Aorta (tissue), 5 donors: ENCODE results near the gene CCDC141. TPM values are rescaled to one million over a fixed set of nuclear protein-coding genes. Genes with fewer than 3 reads are reported as not detected.
"Not testable (repeated sequence)": the region's sequence is repeated elsewhere in the genome, so short reads cannot be mapped to it uniquely, and the experiment has no call there.

Source experiments
- ATAC-seq: fragments of 200-7000 bp; cut with Tn5 transposase; one replicate; pipeline ENCODE4 v1.9.1; 2022; ENCODE audit warnings: moderate library complexity; ENCODE audit not compliant: low FRiP score
- DNase-seq, 2 donors: peaks; one replicate each; pipeline ENCODE4 v3.0.0-alpha.2; 2020
- H3K27ac ChIP-seq, 2 donors: one replicate each; pipeline ENCODE4 v1.5.1; 2013; ENCODE audit warnings: low read length in 2 of 2, mild to moderate bottlenecking in 2 of 2, moderate library complexity in 2 of 2, control low read depth in 1 of 2, inconsistent platforms in 1 of 2, low read depth in 1 of 2
- H3K27me3 ChIP-seq, 2 donors: one replicate each; pipeline ENCODE4 v1.6.1; 2013; ENCODE audit warnings: control low read depth in 1 of 2, low read length in 1 of 2, mild to moderate bottlenecking in 1 of 2, moderate library complexity in 1 of 2; ENCODE audit not compliant: insufficient read depth in 2 of 2, control insufficient read depth in 1 of 2
- H3K36me3 ChIP-seq, 2 donors: one replicate each; pipeline ENCODE4 v1.6.1; 2013; ENCODE audit warnings: control low read depth in 1 of 2, low read length in 1 of 2, mild to moderate bottlenecking in 1 of 2; ENCODE audit not compliant: insufficient read depth in 2 of 2, control insufficient read depth in 1 of 2
- H3K4me1 ChIP-seq, 2 donors: one replicate each; pipeline ENCODE4 v1.6.1; 2013; ENCODE audit warnings: low read length in 2 of 2, control low read depth in 1 of 2, mild to moderate bottlenecking in 1 of 2, moderate library complexity in 1 of 2; ENCODE audit not compliant: insufficient read depth in 2 of 2, control insufficient read depth in 1 of 2
- H3K4me3 ChIP-seq, 2 donors: one replicate each; pipeline ENCODE4 v1.5.1; 2013; ENCODE audit warnings: low read length in 2 of 2, control low read depth in 1 of 2, mild to moderate bottlenecking in 1 of 2
- H3K9me3 ChIP-seq: one replicate; pipeline ENCODE4 v1.6.1; 2013; ENCODE audit warnings: mild to moderate bottlenecking, low read length; ENCODE audit not compliant: control insufficient read depth
- WGBS, 2 donors: extraction: QIAGEN DNeasy Blood & Tissue Kit; methylation state at CpG; one replicate each; pipeline ENCODE4 v1.1.7; 2013; 5-methylcytosine and 5-hydroxymethylcytosine counted together
- intact Hi-C, 2 donors: fragments of 100-400 bp; cut with DNase I; formaldehyde crosslinking; loops; one replicate each; pipeline versions ENCODE4 v1.14.2 to v1.15.0; 2022
- long read RNA-seq, 2 donors: library from polyadenylated mRNA; unstranded; transcript quantifications; one replicate each; pipeline ENCODE4 v2.0.0, GENCODE V29; 2020 to 2021
- polyA plus RNA-seq, 2 donors: library from polyadenylated mRNA; stranded (reverse); fragments of 200-250 nt; gene quantifications; one replicate each; pipeline ENCODE4 v1.2.3, GENCODE V29; 2013
- total RNA-seq, 2 donors: library from RNA; stranded (reverse); fragmentation: NEBNext Ultra II Directional; extraction: Animal tissue kit (Norgen Biotek cat#: 25700); gene quantifications; one replicate each; pipeline ENCODE4 v1.2.1, GENCODE V29; 2021
- donor health status: healthy with polysubstance abuse.
- donor health status: Bipolar disorder and iron deficiency.
- donor health status: DM: no; HTN: no; CAD: no.
- donor health status: DM: no; HTN: no; CAD: no.
- donor health status: DM: yes; HTN: yes; CAD: no.

The CCDC141 gene, protein sequence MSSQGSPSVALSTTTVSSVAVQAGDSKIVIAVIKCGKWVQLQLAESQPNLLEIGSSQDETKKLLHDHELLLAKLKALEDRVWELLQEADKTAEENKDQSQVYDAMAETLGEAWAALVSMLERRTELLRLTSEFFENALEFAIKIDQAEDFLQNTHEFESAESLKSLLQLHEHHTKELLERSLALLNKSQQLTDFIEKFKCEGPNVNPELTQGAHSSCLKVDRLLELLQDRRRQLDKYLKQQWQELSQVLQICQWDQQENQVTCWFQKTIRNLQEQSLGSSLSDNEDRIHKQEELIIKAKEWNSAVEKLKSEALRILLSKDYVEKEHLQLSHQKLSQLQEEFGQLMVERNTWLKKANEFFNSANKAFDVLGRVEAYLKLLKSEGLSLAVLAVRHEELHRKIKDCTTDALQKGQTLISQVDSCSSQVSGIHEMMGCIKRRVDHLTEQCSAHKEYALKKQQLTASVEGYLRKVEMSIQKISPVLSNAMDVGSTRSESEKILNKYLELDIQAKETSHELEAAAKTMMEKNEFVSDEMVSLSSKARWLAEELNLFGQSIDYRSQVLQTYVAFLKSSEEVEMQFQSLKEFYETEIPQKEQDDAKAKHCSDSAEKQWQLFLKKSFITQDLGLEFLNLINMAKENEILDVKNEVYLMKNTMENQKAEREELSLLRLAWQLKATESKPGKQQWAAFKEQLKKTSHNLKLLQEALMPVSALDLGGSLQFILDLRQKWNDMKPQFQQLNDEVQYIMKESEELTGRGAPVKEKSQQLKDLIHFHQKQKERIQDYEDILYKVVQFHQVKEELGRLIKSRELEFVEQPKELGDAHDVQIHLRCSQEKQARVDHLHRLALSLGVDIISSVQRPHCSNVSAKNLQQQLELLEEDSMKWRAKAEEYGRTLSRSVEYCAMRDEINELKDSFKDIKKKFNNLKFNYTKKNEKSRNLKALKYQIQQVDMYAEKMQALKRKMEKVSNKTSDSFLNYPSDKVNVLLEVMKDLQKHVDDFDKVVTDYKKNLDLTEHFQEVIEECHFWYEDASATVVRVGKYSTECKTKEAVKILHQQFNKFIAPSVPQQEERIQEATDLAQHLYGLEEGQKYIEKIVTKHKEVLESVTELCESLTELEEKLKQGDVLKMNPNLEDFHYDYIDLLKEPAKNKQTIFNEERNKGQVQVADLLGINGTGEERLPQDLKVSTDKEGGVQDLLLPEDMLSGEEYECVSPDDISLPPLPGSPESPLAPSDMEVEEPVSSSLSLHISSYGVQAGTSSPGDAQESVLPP (N-terminal part only)
- total RNA-seq = 10 to 100 TPM in 1 of 2 donors, 1 to 10 TPM in 1; 3.9 to 28.3 TPM
- under 1 TPM; 0.13 TPM for polyA plus RNA-seq
- long read RNA-seq, donor 1, full-length matches to known transcripts = 2 of 4 reads
- long read RNA-seq, donor 1, partial matches to known transcripts = 2 of 4 reads
- long read RNA-seq, donor 1, other reads (novel, unspliced or antisense) = 0 of 4 reads
- long read RNA-seq, donor 2, partial matches to known transcripts = 1 of 3 reads
- long read RNA-seq, donor 2, other reads (novel, unspliced or antisense) = 2 of 3 reads

DNA sequence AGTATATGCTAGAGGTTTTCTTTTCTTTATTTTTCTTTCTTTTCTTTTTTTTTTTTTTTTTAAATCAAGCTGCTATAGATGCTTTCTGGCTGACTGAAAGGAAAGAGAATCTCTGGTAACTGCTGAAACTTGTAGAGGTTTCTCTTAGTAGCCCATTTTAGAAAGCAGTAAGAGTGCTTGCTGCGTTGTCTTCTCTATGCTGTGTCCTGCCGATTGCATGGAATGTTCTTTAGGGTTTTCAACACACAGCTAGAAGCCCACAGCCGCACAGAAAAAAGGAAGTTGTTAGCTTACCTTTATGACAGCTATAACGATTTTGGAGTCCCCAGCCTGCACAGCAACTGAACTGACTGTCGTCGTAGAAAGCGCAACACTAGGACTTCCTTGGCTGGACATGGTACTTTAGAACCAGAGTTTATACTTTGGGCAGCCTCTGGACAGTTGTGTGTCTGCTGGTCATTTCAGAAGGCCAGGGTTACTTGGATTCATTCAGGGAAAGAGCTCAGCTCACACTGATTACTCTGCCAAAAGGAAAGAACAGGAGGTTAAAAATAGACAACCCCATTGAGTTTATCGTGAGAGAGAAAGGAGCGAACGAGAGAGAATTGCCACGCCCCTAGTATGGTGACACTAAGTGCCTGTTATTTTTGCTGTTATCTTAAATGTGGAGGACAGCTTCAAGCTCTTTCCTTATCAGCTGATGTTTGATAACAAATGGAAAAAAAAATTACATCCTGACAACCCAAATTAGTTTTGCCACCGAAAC lies at the start of gene CCDC141:
Gene CCDC141, minus strand, starts transcription at position 592 of the 766 bp plus-strand sequence. Its CDS starts 196 bp downstream, at position 396.
- Histone ChIP-seq H3K9me3 (no peaks in the 10 kb centered on the region), H3K27ac (peak within 1 kb of the TSS; percentile 28 to 49), H3K4me3 (peak within 1 kb of the TSS; percentile 11 to 34), H3K36me3 (no peaks in the 10 kb centered on the region), H3K4me1 (peaks cover 0 to 6% of the 10 kb centered on the region in 2 donors), H3K27me3 (no peaks in the 10 kb centered on the region)
- 8 to 10% methylated on average over 12 of the region's 12 CpGs for WGBS, 2 donors
- intact Hi-C loops = no loop called here
- DNase-seq = no peak
- peak; percentile 81 for ATAC-seq

DNA sequence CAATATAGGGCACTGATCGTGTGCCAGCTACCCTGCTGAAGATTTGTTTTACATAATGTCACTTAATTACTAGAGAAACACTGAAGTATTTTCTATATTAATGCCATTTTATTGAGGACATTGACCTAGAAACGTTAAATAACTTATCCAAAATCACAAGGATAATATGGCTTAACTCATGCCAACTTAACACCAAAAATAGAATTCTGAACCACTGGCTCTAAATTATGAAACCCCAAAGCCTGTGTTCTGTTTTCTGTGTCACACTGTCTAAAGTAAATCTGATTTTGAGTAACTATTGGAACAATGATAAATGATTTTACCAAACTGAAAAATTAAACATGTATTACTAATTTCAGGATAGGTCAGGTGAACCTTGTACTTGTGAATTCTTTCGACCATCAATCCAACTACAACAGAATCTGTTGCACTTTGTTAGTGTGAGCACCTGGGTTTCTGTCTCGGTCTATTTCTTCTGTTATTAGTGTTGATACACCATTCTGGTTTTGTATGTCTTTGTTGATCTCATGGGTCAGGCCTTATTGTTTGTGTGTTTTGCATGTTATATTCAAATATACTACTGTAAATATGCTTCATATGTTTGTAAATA lies 48.2 kb upstream of the CCDC141 start:
- DNase-seq = no peak
- Histone ChIP-seq H3K36me3 (no peaks in the 10 kb centered on the region), H3K27me3 (no peaks in the 10 kb centered on the region), H3K27ac (no peak overlapping the region), H3K9me3 (peaks cover 1% of the 10 kb centered on the region), H3K4me1 (no peaks in the 10 kb centered on the region), H3K4me3 (no peak overlapping the region)
- 70 to 73% methylated on average over 4 of the region's 4 CpGs for WGBS, 2 donors
- ATAC-seq = no peak
- intact Hi-C loops = no loop called here

DNA sequence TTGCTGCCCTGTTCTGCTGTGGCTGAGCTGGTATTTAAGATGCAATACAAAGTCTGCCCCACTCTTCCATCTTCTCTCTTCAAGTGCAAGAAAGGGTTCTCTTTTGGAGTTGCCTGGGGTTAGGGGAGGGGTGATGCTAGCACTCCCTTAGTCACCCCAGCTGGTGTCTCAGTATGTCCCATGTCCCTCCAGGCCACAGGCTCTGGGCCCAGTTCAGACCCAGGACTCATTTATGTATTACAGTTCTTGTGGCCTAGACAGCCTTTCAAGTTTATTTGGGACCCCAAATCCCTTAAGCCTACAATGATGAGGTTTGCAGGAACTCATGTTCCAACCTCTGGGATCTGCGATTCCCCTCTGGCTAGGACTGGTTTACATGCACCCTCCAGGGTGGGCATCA lies 47.2 kb upstream of the CCDC141 start:
- whole genome bisulfite sequencing, 2 donors = 97 to 100% methylated on average over 1 of the region's 1 CpG
- Histone ChIP-seq H3K4me1 (no peaks in the 10 kb centered on the region), H3K27ac (no peak overlapping the region), H3K36me3 (no peaks in the 10 kb centered on the region), H3K4me3 (no peak overlapping the region), H3K9me3 (peaks cover 4% of the 10 kb centered on the region), H3K27me3 (no peaks in the 10 kb centered on the region)
- intact Hi-C loops = no loop called here
- no peak for ATAC-seq
- no peak for DNase-seq

DNA sequence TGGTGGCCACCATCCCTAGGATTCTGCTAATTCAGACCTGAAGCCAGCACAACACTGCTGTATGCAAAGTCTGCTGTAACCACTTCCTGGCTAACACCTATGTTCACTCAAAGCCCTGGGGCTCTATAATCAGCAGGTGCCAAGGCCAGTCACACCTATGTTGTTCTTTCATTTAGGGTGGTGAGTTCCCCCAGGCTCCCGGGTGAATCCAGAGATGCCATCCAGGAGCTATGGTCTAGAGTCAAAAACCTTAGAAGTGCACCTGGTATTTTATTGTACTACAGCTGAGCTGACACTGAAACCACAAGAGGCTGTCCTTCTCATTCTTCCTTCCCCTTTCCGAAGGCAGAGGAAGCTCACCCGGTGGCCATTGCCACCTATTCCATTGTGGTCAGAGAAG lies 46.2 kb upstream of the CCDC141 start:
- no peaks in the 10 kb centered on the region for H3K4me1 ChIP-seq
- intact Hi-C loops = no loop called here
- no peak overlapping the region for H3K4me3 ChIP-seq
- ATAC-seq (no peak), DNase-seq (no peak)
- no peak overlapping the region for H3K27ac ChIP-seq
- 88 to 92% methylated on average over 3 of the region's 3 CpGs for WGBS, 2 donors
- peaks cover 4% of the 10 kb centered on the region for H3K9me3 ChIP-seq
- no peaks in the 10 kb centered on the region for H3K27me3 ChIP-seq
- no peaks in the 10 kb centered on the region for H3K36me3 ChIP-seq

DNA sequence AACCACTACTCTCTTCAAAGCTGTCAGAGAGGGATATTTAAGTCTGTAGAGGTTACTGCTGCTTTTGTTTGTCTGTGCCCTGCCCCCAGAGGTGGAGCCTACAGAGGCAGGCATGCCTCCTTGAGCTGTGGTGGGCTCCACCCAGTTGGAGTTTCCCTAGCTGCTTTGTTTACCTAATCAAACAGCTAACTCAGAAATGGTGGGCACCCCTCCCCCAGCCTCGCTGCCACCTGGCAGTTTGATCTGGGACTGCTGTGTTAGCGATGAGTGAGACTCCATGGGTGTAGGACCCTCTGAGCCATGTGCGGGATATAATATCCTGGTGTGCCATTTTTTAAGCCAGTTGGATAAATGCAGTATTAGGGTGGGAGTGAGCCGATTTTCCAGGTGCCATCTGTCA lies 43.0 kb upstream of the CCDC141 start:
- DNase-seq = peak in 1 of 2 donors; percentile 50
- H3K27ac ChIP-seq, H3K36me3 ChIP-seq, H3K4me3 ChIP-seq, H3K4me1 ChIP-seq, H3K27me3 ChIP-seq, intact Hi-C loops, ATAC-seq, H3K9me3 ChIP-seq: not testable (repeated sequence)
- 95 to 97% methylated on average over 4 of the region's 4 CpGs for WGBS, 2 donors

DNA sequence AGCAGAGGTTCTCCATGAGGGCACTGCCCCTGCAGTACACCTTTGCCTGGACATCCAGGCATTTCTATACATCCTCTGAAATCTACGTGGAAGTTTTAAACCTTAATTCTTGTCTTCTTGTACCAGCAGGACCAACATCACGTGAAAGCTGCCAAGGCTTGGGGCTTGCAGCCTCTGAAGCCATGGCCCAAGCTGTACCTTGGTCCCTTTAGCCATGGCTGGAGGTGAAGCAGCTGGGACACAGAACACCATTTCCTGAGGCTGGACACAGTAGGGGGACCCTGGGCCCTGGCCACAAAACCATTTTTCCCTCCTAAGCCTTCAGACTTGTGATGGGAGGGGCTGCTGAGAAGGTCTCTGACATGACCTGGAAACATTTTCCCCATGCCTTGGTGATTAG lies 32.8 kb upstream of the CCDC141 start:
- no peaks in the 10 kb centered on the region for H3K4me1 ChIP-seq
- 86 to 90% methylated on average over 2 of the region's 2 CpGs for WGBS, 2 donors
- ATAC-seq = no peak
- H3K27me3 ChIP-seq = no peaks in the 10 kb centered on the region
- intact Hi-C loops = no loop called here
- H3K36me3 ChIP-seq = no peaks in the 10 kb centered on the region
- no peak overlapping the region for H3K27ac ChIP-seq
- no peak overlapping the region for H3K4me3 ChIP-seq
- no peak for DNase-seq
- H3K9me3 ChIP-seq = no peaks in the 10 kb centered on the region

DNA sequence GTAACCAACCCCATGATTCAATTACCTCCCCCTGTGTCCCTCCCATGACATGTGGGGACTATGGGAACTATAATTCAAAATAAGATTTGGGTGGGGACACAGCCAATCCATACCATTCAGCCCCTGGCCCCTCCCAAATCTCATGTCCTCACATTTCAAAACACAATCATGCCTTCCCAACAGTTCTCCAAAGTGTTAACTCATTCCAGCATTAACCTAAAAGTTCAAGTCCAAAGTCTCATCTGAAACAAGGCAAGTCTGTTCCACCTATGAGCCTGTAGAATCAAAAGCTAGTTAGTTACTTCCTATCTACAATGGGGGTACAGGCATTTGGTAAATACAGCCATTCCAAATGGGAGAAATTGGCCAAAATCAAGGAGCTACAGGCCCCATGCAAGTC lies 32.0 kb upstream of the CCDC141 start:
- H3K9me3 ChIP-seq = no peaks in the 10 kb centered on the region
- intact Hi-C loops = no loop called here
- DNase-seq = no peak
- H3K4me3 ChIP-seq = no peak overlapping the region
- H3K27me3 ChIP-seq = no peaks in the 10 kb centered on the region
- no peak for ATAC-seq
- no peaks in the 10 kb centered on the region for H3K36me3 ChIP-seq
- no peaks in the 10 kb centered on the region for H3K4me1 ChIP-seq
- no peak overlapping the region for H3K27ac ChIP-seq
